GM12872 (cell line): ENCODE data around the gene NIFK.

Source experiments
- CTCF ChIP-seq: IDR thresholded peaks from 3 replicates; pipeline ENCODE4 v1.5.1; 2011; ENCODE audit warnings: low read depth, mild to moderate bottlenecking, low read length, moderate library complexity; ENCODE audit not compliant: insufficient read depth

Gene NIFK

GRCh38 chr2:121736462-121737336, at the start of gene NIFK:
NIFK (minus strand) TSS chr2:121736875; CDS start chr2:121736850, 25 bp downstream.
- no peak for TF ChIP-seq CTCF

GRCh38 chr2:121783180-121783579, 46.5 kb upstream of the NIFK start:
- TF ChIP-seq CTCF: no peak

- TF ChIP-seq CTCF: no peak
These were observed 42.2 kb upstream of the NIFK start for GRCh38 chr2:121778741-121779487.

GRCh38 chr2:121777699-121778058, 41.0 kb upstream of the NIFK start:
- no peak for TF ChIP-seq CTCF

GRCh38 chr2:121776885-121777698, 40.4 kb upstream of the NIFK start:
- TF ChIP-seq CTCF: no peak

GRCh38 chr2:121776361-121776760, 39.7 kb upstream of the NIFK start:
- no peak for TF ChIP-seq CTCF

- TF ChIP-seq CTCF: no peak
These were observed 37.6 kb upstream of the NIFK start for GRCh38 chr2:121774235-121774634.
